Prostate gland (tissue), 2 donors: Measurements from ENCODE around the gene CLEC12A. TPM values are rescaled to one million over a fixed set of nuclear protein-coding genes. Genes with fewer than 3 reads are reported as not detected.
"Not testable (repeated sequence)": the region's sequence is repeated elsewhere in the genome, so short reads cannot be mapped to it uniquely, and the experiment has no call there.

ENCODE experiments used
- DNase-seq: peaks from one replicate; pipeline ENCODE4 v3.0.0-alpha.2; 2019; ENCODE audit warnings: low spot score
- H3K27ac ChIP-seq, 2 donors: fragments of 200-600 bp; sonication (generic); 2 replicates each; pipeline ENCODE4 v1.5.1; 2017 to 2019
- H3K27me3 ChIP-seq: fragments of 200-600 bp; sonication (generic); replicated peaks from 2 replicates; pipeline ENCODE4 v1.5.1; 2019; ENCODE audit not compliant: insufficient read depth
- H3K36me3 ChIP-seq, 2 donors: fragments of 200-600 bp; sonication (generic); 1 replicate in 1 of 2; 2 replicates in 1 of 2; pipeline versions ENCODE4 v1.5.1 to v1.8.1; 2017 to 2019
- H3K4me1 ChIP-seq: fragments of 200-600 bp; sonication (generic); replicated peaks from 2 replicates; pipeline ENCODE4 v1.5.1; 2019
- H3K4me3 ChIP-seq, 2 donors: fragments of 200-600 bp; sonication (generic); 2 replicates each; pipeline ENCODE4 v1.5.1; 2017 to 2019
- H3K9me3 ChIP-seq: fragments of 200-600 bp; sonication (generic); 2 replicates; pipeline ENCODE4 v1.5.1; 2017
- CTCF ChIP-seq, 4 experiments: fragments of 200-600 bp in 2 of 4; fragments of 450-650 bp in 2 of 4; sonication (generic) in 2 of 4; IDR thresholded peaks; 1 replicate in 3 of 4; 2 replicates in 1 of 4; pipeline ENCODE4 v1.5.1; 2016 to 2019; ENCODE audit warnings: antibody characterized with exemption in 4 of 4, mild to moderate bottlenecking in 2 of 4, moderate library complexity in 2 of 4
- POLR2A ChIP-seq: fragments of 450-650 bp; IDR thresholded peaks from one replicate; pipeline ENCODE4 v1.6.1; 2016; ENCODE audit warnings: antibody characterized with exemption, mild to moderate bottlenecking
- POLR2AphosphoS5 ChIP-seq: sonication (generic); formaldehyde crosslinking; IDR thresholded peaks from one replicate; pipeline ENCODE4 v1.6.1; 2017; ENCODE audit warnings: antibody characterized with exemption
- WGBS: methylation state at CpG from one replicate; pipeline ENCODE4 v1.1.5; 2018; 5-methylcytosine and 5-hydroxymethylcytosine counted together
- intact Hi-C: fragments of 100-400 bp; cut with DNase I; formaldehyde crosslinking; loops from one replicate; pipeline ENCODE4 v1.14.2; 2022
- total RNA-seq, 2 donors: library from RNA; depleted of rRNA; stranded (reverse); fragments of >200 nt; gene quantifications; one replicate each; pipeline ENCODE4 v1.1.0, GENCODE V29; 2016

Gene CLEC12A
- total RNA-seq, 2 donors from 2014 or later: 0.18 TPM; not detected in 1

GRCh38 chr12:9975614-9976013 is 4.4 kb downstream of the CLEC12A start:
- 98% methylated on average over 2 of the region's 2 CpGs for WGBS
- H3K36me3 ChIP-seq: no peaks in the 10 kb centered on the region
- H3K27ac ChIP-seq: no peak overlapping the region
- H3K27me3 ChIP-seq: no peaks in the 10 kb centered on the region
- no peaks in the 10 kb centered on the region for H3K9me3 ChIP-seq
- TF ChIP-seq POLR2AphosphoS5: no peak
- TF ChIP-seq CTCF (IDR thresholded peaks at IDR 0.05): no peak
- no peak for TF ChIP-seq POLR2A
- DNase-seq: no peak
- intact Hi-C loops: no loop called here
- H3K4me3 ChIP-seq: no peak overlapping the region
- no peaks in the 10 kb centered on the region for H3K4me1 ChIP-seq

- H3K4me3 ChIP-seq, H3K27ac ChIP-seq, intact Hi-C loops, H3K4me1 ChIP-seq, DNase-seq, H3K27me3 ChIP-seq, H3K9me3 ChIP-seq, H3K36me3 ChIP-seq: not testable (repeated sequence)
- 66% methylated on average over 5 of the region's 5 CpGs for WGBS
Observed at GRCh38 chr12:9976626-9977025, 5.4 kb downstream of the CLEC12A start.

- no peak for DNase-seq
- Histone ChIP-seq H3K27ac (no peak overlapping the region), H3K4me1 (no peaks in the 10 kb centered on the region), H3K9me3 (no peaks in the 10 kb centered on the region), H3K4me3 (no peak overlapping the region), H3K27me3 (no peaks in the 10 kb centered on the region), H3K36me3 (no peaks in the 10 kb centered on the region)
- no peak for TF ChIP-seq POLR2AphosphoS5
- no peak for TF ChIP-seq POLR2A
- no peak for TF ChIP-seq CTCF (IDR thresholded peaks at IDR 0.05)
- intact Hi-C loops: no loop called here
Observed at GRCh38 chr12:9977916-9978315, 6.7 kb downstream of the CLEC12A start.

- no peaks in the 10 kb centered on the region for H3K9me3 ChIP-seq
- 72% methylated on average over 3 of the region's 3 CpGs for WGBS
- H3K36me3 ChIP-seq: no peaks in the 10 kb centered on the region
- DNase-seq: no peak
- no peak overlapping the region for H3K4me3 ChIP-seq
- intact Hi-C loops: no loop called here
- no peak for TF ChIP-seq POLR2A
- no peak for TF ChIP-seq POLR2AphosphoS5
- no peak for TF ChIP-seq CTCF (IDR thresholded peaks at IDR 0.05)
- no peak overlapping the region for H3K27ac ChIP-seq
- no peaks in the 10 kb centered on the region for H3K4me1 ChIP-seq
- no peaks in the 10 kb centered on the region for H3K27me3 ChIP-seq
Observed at GRCh38 chr12:9980126-9980525, 8.9 kb downstream of the CLEC12A start.

GRCh38 chr12:9991876-9992275 is 20.7 kb downstream of the CLEC12A start:
- Histone ChIP-seq H3K27ac (no peak overlapping the region), H3K9me3 (no peaks in the 10 kb centered on the region), H3K4me3 (no peak overlapping the region), H3K36me3 (no peaks in the 10 kb centered on the region), H3K27me3 (no peaks in the 10 kb centered on the region), H3K4me1 (no peaks in the 10 kb centered on the region)
- 81% methylated on average over 3 of the region's 3 CpGs for WGBS
- TF ChIP-seq POLR2A (no peak), POLR2AphosphoS5 (no peak), CTCF (IDR thresholded peaks at IDR 0.05) (no peak)
- intact Hi-C loops: no loop called here
- DNase-seq: no peak
